Spleen (tissue), 11 donors: ENCODE results near the gene PRDX5. TPM values are rescaled to one million over a fixed set of nuclear protein-coding genes. Genes with fewer than 3 reads are reported as not detected.

Experiments used
- DNase-seq: peaks from one replicate; pipeline ENCODE4 v3.0.0-alpha.2; 2020
- H3K27ac ChIP-seq, 8 donors: fragments of 200-600 bp; sonication (generic) in 7 of 8; 1 replicate in 4 of 8; 2 replicates in 4 of 8; pipeline versions ENCODE4 v1.5.0 to v1.8.0; 2016 to 2021; ENCODE audit warnings: inconsistent platforms in 4 of 8, mild to moderate bottlenecking in 4 of 8, moderate library complexity in 1 of 8
- H3K27me3 ChIP-seq, 7 donors: fragments of 200-600 bp; sonication (generic) in 6 of 7; replicated peaks in 1 of 7; 1 replicate in 4 of 7; 2 replicates in 3 of 7; pipeline versions ENCODE4 v1.5.0 to v1.8.0; 2016 to 2021; ENCODE audit warnings: inconsistent platforms in 3 of 7, mild to moderate bottlenecking in 1 of 7
- H3K36me3 ChIP-seq, 6 donors: fragments of 200-600 bp; sonication (generic) in 5 of 6; 1 replicate in 4 of 6; 2 replicates in 2 of 6; pipeline versions ENCODE4 v1.5.0 to v1.8.0; 2016 to 2021; ENCODE audit warnings: inconsistent platforms in 2 of 6
- H3K4me1 ChIP-seq, 6 donors: fragments of 200-600 bp; sonication (generic) in 5 of 6; 1 replicate in 3 of 6; 2 replicates in 3 of 6; pipeline versions ENCODE4 v1.5.0 to v1.8.0; 2016 to 2021; ENCODE audit warnings: inconsistent platforms in 3 of 6
- H3K4me3 ChIP-seq, 8 donors: fragments of 200-600 bp; sonication (generic) in 7 of 8; 1 replicate in 4 of 8; 2 replicates in 4 of 8; pipeline versions ENCODE4 v1.5.0 to v1.8.0; 2016 to 2021; ENCODE audit warnings: inconsistent platforms in 4 of 8, mild to moderate bottlenecking in 4 of 8, moderate library complexity in 2 of 8
- H3K9me3 ChIP-seq, 8 donors: fragments of 200-600 bp; sonication (generic) in 7 of 8; 1 replicate in 4 of 8; 2 replicates in 4 of 8; pipeline versions ENCODE4 v1.5.0 to v1.8.0; 2016 to 2021; ENCODE audit warnings: inconsistent platforms in 4 of 8
- CTCF ChIP-seq, 11 experiments: fragments of 200-600 bp in 7 of 11; fragments of 450-650 bp in 4 of 11; sonication (generic) in 4 of 11; IDR thresholded peaks in 8 of 11; conservative IDR thresholded peaks in 3 of 11; 1 replicate in 7 of 11; 2 replicates in 4 of 11; pipeline versions ENCODE4 v1.4.0 to v1.8.0; 2016 to 2021; ENCODE audit warnings: antibody characterized with exemption in 11 of 11, inconsistent platforms in 4 of 11, mild to moderate bottlenecking in 1 of 11
- POLR2A ChIP-seq, 3 donors: fragments of 450-650 bp; IDR thresholded peaks; one replicate each; pipeline ENCODE4 v1.5.1; 2017; ENCODE audit warnings: antibody characterized with exemption in 3 of 3, mild to moderate bottlenecking in 1 of 3
- POLR2AphosphoS5 ChIP-seq, 3 donors: sonication (generic); formaldehyde crosslinking; IDR thresholded peaks; one replicate each; pipeline ENCODE4 v1.5.1; 2017; ENCODE audit warnings: antibody characterized with exemption in 3 of 3
- WGBS, 5 donors: extraction: QIAGEN DNeasy Blood & Tissue Kit in 3 of 5; methylation state at CpG; one replicate each; pipeline versions ENCODE4 v1.1.5 to v1.1.7; 2013 to 2018; 5-methylcytosine and 5-hydroxymethylcytosine counted together
- intact Hi-C: fragments of 100-400 bp; cut with DNase I; formaldehyde crosslinking; loops from one replicate; pipeline ENCODE4 v1.15.0; 2023; ENCODE audit warnings: low total_unique reads
- polyA plus RNA-seq, 3 donors: library from polyadenylated mRNA; stranded (reverse); fragments of 200-250 nt; gene quantifications; one replicate each; pipeline ENCODE4 v1.2.1, GENCODE V29; 2013
- total RNA-seq, 7 donors: library from RNA; depleted of rRNA in 3 of 7; stranded (reverse); fragments of >200 nt in 3 of 7; fragmentation: NEBNext Ultra II Directional in 4 of 7; extraction: Animal tissue kit (Norgen Biotek cat#: 25700) in 4 of 7; gene quantifications; one replicate each; pipeline versions ENCODE4 v1.1.0 to v1.2.1, GENCODE V29; 2016 to 2021
- donor health status: healthy with polysubstance abuse.
- donor health status: DM: no; HTN: no; CAD: no; lungs with moderate emphysema.
- donor health status: DM: no; HTN: no; CAD: no.
- donor health status: Bipolar disorder and iron deficiency.
- donor health status: healthy.
- donor health status: DM: no; HTN: no; CAD: no.
- donor health status: DM: yes; HTN: yes; CAD: no.

Gene PRDX5
- total and polyA plus RNA-seq, 10 donors = 77.0 to 302 (median 133) TPM

DNA sequence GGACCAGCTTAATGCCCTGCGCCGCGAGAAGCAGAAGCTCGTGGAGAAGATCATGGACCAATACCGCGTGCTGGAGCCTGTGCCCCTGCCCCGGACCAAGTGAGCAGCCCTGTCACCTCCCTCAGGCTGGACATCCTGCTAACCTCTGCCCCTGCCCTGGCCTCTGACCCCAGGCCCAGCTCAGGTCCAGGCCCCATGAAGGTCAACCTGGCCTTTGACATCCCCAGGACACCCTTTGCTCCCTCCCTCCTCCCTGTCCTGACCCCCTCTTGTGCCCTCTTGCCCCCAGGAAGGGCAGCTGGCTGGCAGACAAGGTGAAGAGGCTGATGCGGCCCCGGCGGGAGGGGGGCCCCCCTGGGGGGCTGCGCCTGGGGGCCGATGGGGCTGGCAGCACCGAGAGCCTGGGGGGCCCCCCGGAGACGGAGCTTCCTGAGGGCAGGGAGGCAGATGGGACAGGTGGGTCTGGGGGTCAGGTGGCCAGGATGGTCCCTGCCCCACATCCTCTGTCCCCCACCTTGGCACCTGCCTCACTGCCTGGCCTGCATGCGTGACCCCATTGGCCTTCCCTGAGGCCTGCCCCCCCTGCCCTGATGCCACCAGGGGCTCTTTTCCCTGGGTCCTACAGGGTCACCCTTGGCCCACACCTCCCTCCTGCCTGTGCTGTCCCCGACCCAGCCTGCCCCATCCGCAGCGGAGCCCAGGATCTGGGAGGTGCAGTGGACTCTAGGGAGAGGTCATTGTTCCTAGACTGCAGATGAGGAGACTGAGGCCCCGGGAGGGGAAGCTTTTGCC is 36.0 kb downstream of the PRDX5 start:
- intact Hi-C loops = no loop called here
- WGBS, 5 donors = 74 to 82% (median 77%) methylated on average over 12 to 20 of the region's 20 CpGs
- peaks cover 0 to 83% (median 23%) of the 10 kb centered on the region in 6 donors for H3K36me3 ChIP-seq
- H3K27ac ChIP-seq = peak overlapping the region in 1 of 8 donors; percentile 88
- no peak for DNase-seq
- no peak for TF ChIP-seq POLR2AphosphoS5 (IDR thresholded peaks at IDR 0.05)
- TF ChIP-seq POLR2A (IDR thresholded peaks at IDR 0.05) = no peak
- TF ChIP-seq CTCF (IDR thresholded peaks at IDR 0.05 in 8 of 11, conservative IDR thresholded peaks at IDR 0.05 in 3 of 11) = no peak
- no peaks in the 10 kb centered on the region for H3K27me3 ChIP-seq
- no peaks in the 10 kb centered on the region for H3K9me3 ChIP-seq
- peak overlapping the region in 3 of 8 donors; percentile 23 to 61 (median 36) for H3K4me3 ChIP-seq
- peaks cover 19 to 77% (median 42%) of the 10 kb centered on the region in 6 donors for H3K4me1 ChIP-seq

DNA sequence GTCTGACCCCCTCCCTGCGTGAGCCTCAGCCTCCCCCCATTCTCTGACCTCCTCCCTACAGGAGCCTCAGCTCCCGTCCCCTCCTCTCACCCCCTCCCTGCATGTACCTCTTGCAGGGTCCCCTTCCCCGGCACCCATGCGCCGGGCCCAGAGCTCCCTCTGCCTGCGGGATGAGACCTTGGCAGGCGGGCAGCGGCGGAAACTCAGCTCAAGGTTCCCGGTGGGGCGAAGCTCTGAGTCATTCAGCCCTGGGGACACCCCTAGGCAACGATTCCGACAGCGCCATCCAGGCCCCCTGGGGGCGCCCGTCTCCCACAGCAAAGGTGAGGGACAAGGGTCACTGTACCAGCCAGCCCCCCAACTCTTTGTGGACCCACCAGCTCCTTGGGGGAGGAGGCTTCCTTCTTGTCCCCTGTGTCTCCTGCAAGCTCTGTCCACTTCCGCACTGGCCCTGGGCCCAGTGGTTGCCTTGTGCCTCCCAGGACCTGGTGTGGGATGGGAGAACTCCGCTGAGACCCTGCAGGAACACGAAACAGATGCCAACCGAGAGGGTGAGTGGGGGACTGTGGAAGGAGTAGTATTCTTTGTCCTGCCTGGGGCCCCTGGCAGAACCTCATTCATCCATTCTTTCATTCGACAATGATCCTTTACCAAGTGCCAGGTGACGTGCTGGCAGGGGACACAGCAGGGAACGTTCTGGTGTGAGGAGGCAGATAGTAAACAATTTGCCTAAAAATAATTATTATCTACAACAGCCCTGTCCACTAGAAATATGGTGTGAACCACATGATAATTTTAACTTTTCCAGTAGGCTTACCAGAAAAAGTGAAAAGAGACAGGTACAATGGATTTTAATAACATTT is 37.4 kb downstream of the PRDX5 start:
- Histone ChIP-seq H3K27me3 (no peaks in the 10 kb centered on the region), H3K4me3 (peak overlapping the region in 7 of 8 donors; percentile 21 to 61 (median 28)), H3K27ac (peak overlapping the region in 7 of 8 donors; percentile 41 to 88 (median 73)), H3K9me3 (no peaks in the 10 kb centered on the region), H3K36me3 (peaks cover 0 to 72% (median 14%) of the 10 kb centered on the region in 6 donors), H3K4me1 (peaks cover 29 to 87% (median 53%) of the 10 kb centered on the region in 6 donors)
- TF ChIP-seq CTCF (IDR thresholded peaks at IDR 0.05 in 8 of 11, conservative IDR thresholded peaks at IDR 0.05 in 3 of 11) (peak; percentile 53 to 85 (median 78)), POLR2A (IDR thresholded peaks at IDR 0.05) (no peak), POLR2AphosphoS5 (IDR thresholded peaks at IDR 0.05) (peak; percentile 57 to 81 (median 80))
- 20 to 29% (median 26%) methylated on average over 16 to 23 of the region's 23 CpGs for WGBS, 5 donors
- peak; percentile 92 for DNase-seq
- intact Hi-C loops = no loop called here

DNA sequence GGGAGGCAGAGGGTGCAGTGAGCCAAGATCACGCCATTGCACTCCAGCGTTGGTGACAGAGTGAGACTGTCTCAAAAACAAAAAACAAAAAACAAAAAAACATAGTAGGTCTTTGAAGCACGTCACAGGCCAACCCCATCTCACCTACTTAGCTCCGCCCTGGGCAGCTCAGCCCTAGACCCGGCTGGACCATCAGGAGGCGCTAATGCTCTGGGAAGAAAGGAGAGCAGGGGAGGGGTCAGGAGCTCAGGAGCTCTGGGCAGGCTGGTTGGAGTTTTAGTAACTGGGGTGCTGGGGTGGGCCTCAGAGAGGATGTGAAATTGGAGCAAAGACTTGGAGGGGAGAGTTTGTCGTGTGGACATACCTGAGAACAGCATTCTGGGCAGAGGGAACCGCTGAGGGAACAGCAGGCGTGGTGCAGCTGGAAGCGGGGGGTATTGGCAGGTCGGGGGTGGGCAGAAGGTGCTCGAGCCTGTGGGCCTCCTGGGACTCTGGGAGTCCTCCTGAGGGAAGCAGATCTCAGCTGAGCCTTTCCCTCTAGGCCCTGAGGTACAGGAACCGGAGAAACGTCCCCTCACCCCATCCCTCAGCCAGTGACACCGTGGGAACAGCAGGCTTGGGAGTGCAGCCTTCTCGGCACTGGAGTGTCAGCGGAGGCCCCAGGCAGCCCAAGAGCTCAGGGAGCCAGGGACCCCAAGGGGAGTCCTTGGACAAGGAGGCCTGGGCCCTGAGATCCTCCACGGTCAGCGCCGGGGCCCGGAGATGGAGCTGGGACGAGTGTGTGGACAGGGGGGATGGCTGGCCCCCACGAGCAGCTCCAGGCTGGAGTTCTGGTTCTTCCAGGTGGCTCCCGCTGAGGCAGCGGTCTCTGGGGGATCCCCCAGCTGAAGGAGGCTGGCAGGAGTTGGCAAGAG is 38.8 kb downstream of the PRDX5 start:
- intact Hi-C loops = no loop called here
- WGBS, 5 donors = 76 to 90% (median 83%) methylated on average over 20 to 25 of the region's 25 CpGs
- H3K27me3 ChIP-seq = no peaks in the 10 kb centered on the region
- no peak overlapping the region for H3K4me3 ChIP-seq
- H3K4me1 ChIP-seq = peaks cover 34 to 94% (median 61%) of the 10 kb centered on the region in 6 donors
- no peak for DNase-seq
- H3K36me3 ChIP-seq = peaks cover 0 to 72% (median 25%) of the 10 kb centered on the region in 6 donors
- H3K27ac ChIP-seq = peak overlapping the region in 4 of 8 donors; percentile 84 to 89 (median 86)
- H3K9me3 ChIP-seq = no peaks in the 10 kb centered on the region
- TF ChIP-seq POLR2A (IDR thresholded peaks at IDR 0.05) (no peak), CTCF (IDR thresholded peaks at IDR 0.05 in 8 of 11, conservative IDR thresholded peaks at IDR 0.05 in 3 of 11) (peak in 4 of 11 experiments; percentile 15 to 42 (median 24)), POLR2AphosphoS5 (IDR thresholded peaks at IDR 0.05) (peak in 1 of 3 donors; percentile 23)
